ENCODE data around the gene LRP2. TPM values are rescaled to one million over a fixed set of nuclear protein-coding genes. Genes with fewer than 3 reads are reported as not detected.

Gene LRP2
- polyA plus RNA-seq, 3 donors, result not detected

- Mint-ChIP-seq H3K9me3 (no peaks in the 10 kb centered on the region), H3K27ac (no peak overlapping the region), H3K36me3 (no peaks in the 10 kb centered on the region), H3K27me3 (ENCODE audit: low read depth in 3 of 3) (peaks cover 0 to 4% (median 3%) of the 10 kb centered on the region in 3 donors), H3K4me3 (no peak overlapping the region), H3K4me1 (no peaks in the 10 kb centered on the region)
- no peak for DNase-seq
- no peak overlapping the region for H2AFZ ChIP-seq (ENCODE audit: insufficient read depth, low read depth, low read length, poor library complexity, severe bottlenecking)
- H3K27ac ChIP-seq (ENCODE audit: low read depth in 1 of 2, low read length in 2 of 2), result no peak overlapping the region
- intact Hi-C loops (cut with micrococcal nuclease), result no loop called here
- no peaks in the 10 kb centered on the region for H4K20me1 ChIP-seq (ENCODE audit: insufficient read depth, low read length)
- no peak overlapping the region for H3K4me2 ChIP-seq (replicated peaks; ENCODE audit: extremely low read depth, low read length, poor library complexity, severe bottlenecking)
- no peak for TF ChIP-seq CTCF (IDR thresholded peaks at IDR 0.05)
- H3K79me2 ChIP-seq (ENCODE audit: insufficient read depth, low read length), result no peaks in the 10 kb centered on the region
- H3K9me3 ChIP-seq (replicated peaks in 1 of 2; ENCODE audit: control insufficient read depth in 1 of 2, insufficient read depth in 1 of 2, low read length in 2 of 2), result no peaks in the 10 kb centered on the region
- H3K4me1 ChIP-seq (ENCODE audit: control insufficient read depth in 1 of 2, insufficient read depth in 2 of 2, low read length in 2 of 2), result no peaks in the 10 kb centered on the region
- H3K27me3 ChIP-seq (ENCODE audit: control insufficient read depth in 2 of 2, insufficient read depth in 2 of 2, low read length in 2 of 2), result no peaks in the 10 kb centered on the region
- no peak overlapping the region for H3K4me3 ChIP-seq (replicated peaks in 1 of 3; ENCODE audit: low read depth in 2 of 3, low read length in 3 of 3)
- 80% methylated on average over 1 of the region's 5 CpGs for WGBS (ENCODE audit: insufficient coverage)
- no peaks in the 10 kb centered on the region for H3K36me3 ChIP-seq (replicated peaks in 1 of 2; ENCODE audit: control insufficient read depth in 1 of 2, insufficient read depth in 2 of 2, low read length in 2 of 2)
- H3K9ac ChIP-seq (ENCODE audit: insufficient read depth, low read length, poor library complexity, severe bottlenecking), result no peak overlapping the region
Measured at GRCh38 chr2:169344736-169345485, 17.4 kb downstream of the LRP2 start.

GRCh38 chr2:169343202-169343601 is 19.1 kb downstream of the LRP2 start:
- no peak overlapping the region for H2AFZ ChIP-seq (ENCODE audit: insufficient read depth, low read depth, low read length, poor library complexity, severe bottlenecking)
- DNase-seq, result no peak
- Mint-ChIP-seq H3K27me3 (ENCODE audit: low read depth in 3 of 3) (peaks cover 0 to 4% (median 3%) of the 10 kb centered on the region in 3 donors), H3K36me3 (no peaks in the 10 kb centered on the region), H3K4me3 (no peak overlapping the region), H3K27ac (no peak overlapping the region), H3K9me3 (peaks cover 0 to 1% (median 0%) of the 10 kb centered on the region in 7 donors), H3K4me1 (no peaks in the 10 kb centered on the region)
- no peak overlapping the region for H3K27ac ChIP-seq (ENCODE audit: low read depth in 1 of 2, low read length in 2 of 2)
- H3K4me3 ChIP-seq (replicated peaks in 1 of 3; ENCODE audit: low read depth in 2 of 3, low read length in 3 of 3), result no peak overlapping the region
- no peak overlapping the region for H3K9ac ChIP-seq (ENCODE audit: insufficient read depth, low read length, poor library complexity, severe bottlenecking)
- no peaks in the 10 kb centered on the region for H4K20me1 ChIP-seq (ENCODE audit: insufficient read depth, low read length)
- no peaks in the 10 kb centered on the region for H3K9me3 ChIP-seq (replicated peaks in 1 of 2; ENCODE audit: control insufficient read depth in 1 of 2, insufficient read depth in 1 of 2, low read length in 2 of 2)
- no peak for TF ChIP-seq CTCF (IDR thresholded peaks at IDR 0.05)
- intact Hi-C loops (cut with micrococcal nuclease), result no loop called here
- no peaks in the 10 kb centered on the region for H3K79me2 ChIP-seq (ENCODE audit: insufficient read depth, low read length)
- H3K4me2 ChIP-seq (replicated peaks; ENCODE audit: extremely low read depth, low read length, poor library complexity, severe bottlenecking), result no peak overlapping the region
- no peaks in the 10 kb centered on the region for H3K27me3 ChIP-seq (ENCODE audit: control insufficient read depth in 2 of 2, insufficient read depth in 2 of 2, low read length in 2 of 2)
- H3K4me1 ChIP-seq (ENCODE audit: control insufficient read depth in 1 of 2, insufficient read depth in 2 of 2, low read length in 2 of 2), result no peaks in the 10 kb centered on the region
- H3K36me3 ChIP-seq (replicated peaks in 1 of 2; ENCODE audit: control insufficient read depth in 1 of 2, insufficient read depth in 2 of 2, low read length in 2 of 2), result no peaks in the 10 kb centered on the region
